Trophoblast cell (in vitro differentiated cells and primary cell): ENCODE measurements around the gene ZBTB20.
A peak's percentile ranks its signal among the peaks of the same experiment; 100 is the strongest.

ENCODE experiments used
- DNase-seq, 2 donors: peaks; one replicate each; pipeline ENCODE4 v3.0.0-alpha.2; 2016
- H2AFZ ChIP-seq: 2 replicates; pipeline ENCODE4 v1.6.1; 2013; ENCODE audit warnings: low read length, moderate library complexity, mild to moderate bottlenecking; ENCODE audit not compliant: insufficient read depth, poor library complexity
- H2AK5ac ChIP-seq: 2 replicates; pipeline ENCODE4 v1.6.1; 2013; ENCODE audit warnings: mild to moderate bottlenecking, low read length
- H2BK120ac ChIP-seq: 2 replicates; pipeline ENCODE4 v1.6.1; 2013; ENCODE audit warnings: low read length, mild to moderate bottlenecking, moderate library complexity; ENCODE audit not compliant: insufficient read depth, poor library complexity
- H2BK12ac ChIP-seq: 2 replicates; pipeline ENCODE4 v1.6.1; 2013; ENCODE audit warnings: mild to moderate bottlenecking, low read length, moderate library complexity
- H2BK5ac ChIP-seq: 2 replicates; pipeline ENCODE4 v1.6.1; 2013; ENCODE audit warnings: low read length, low read depth, moderate library complexity, mild to moderate bottlenecking; ENCODE audit not compliant: poor library complexity
- H3K14ac ChIP-seq: 2 replicates; pipeline ENCODE4 v1.6.1; 2013; ENCODE audit warnings: mild to moderate bottlenecking, low read length
- H3K18ac ChIP-seq: 2 replicates; pipeline ENCODE4 v1.6.1; 2013; ENCODE audit warnings: mild to moderate bottlenecking, low read length
- H3K23ac ChIP-seq: 2 replicates; pipeline ENCODE4 v1.6.1; 2013; ENCODE audit warnings: low read length
- H3K27ac ChIP-seq: 2 replicates; pipeline ENCODE4 v1.5.1; 2013; ENCODE audit warnings: low read depth, mild to moderate bottlenecking, inconsistent platforms, low read length, moderate library complexity
- H3K27me3 ChIP-seq: 2 replicates; pipeline ENCODE4 v1.6.1; 2013; ENCODE audit warnings: inconsistent platforms, mild to moderate bottlenecking, low read length, moderate library complexity; ENCODE audit not compliant: insufficient read depth
- H3K36me3 ChIP-seq, 2 experiments: 1 replicate in 1 of 2; 2 replicates in 1 of 2; pipeline ENCODE4 v1.6.1; 2013; ENCODE audit warnings: low read length in 2 of 2, mild to moderate bottlenecking in 2 of 2, moderate library complexity in 1 of 2; ENCODE audit not compliant: insufficient read depth in 2 of 2, control insufficient read depth in 1 of 2
- H3K4ac ChIP-seq: 2 replicates; pipeline ENCODE4 v1.6.1; 2013; ENCODE audit warnings: low read depth, mild to moderate bottlenecking, low read length, moderate library complexity
- H3K4me1 ChIP-seq, 2 experiments: 1 replicate in 1 of 2; 2 replicates in 1 of 2; pipeline ENCODE4 v1.6.1; 2013; ENCODE audit warnings: low read length in 2 of 2, mild to moderate bottlenecking in 2 of 2, moderate library complexity in 1 of 2; ENCODE audit not compliant: insufficient read depth in 2 of 2, control insufficient read depth in 1 of 2
- H3K4me2 ChIP-seq: 2 replicates; pipeline ENCODE4 v1.6.1; 2013; ENCODE audit warnings: inconsistent platforms, mild to moderate bottlenecking, low read length, moderate library complexity
- H3K4me3 ChIP-seq: 2 replicates; pipeline ENCODE4 v1.5.1; 2013; ENCODE audit warnings: mild to moderate bottlenecking, low read depth, low read length, inconsistent platforms
- H3K79me1 ChIP-seq: one replicate; pipeline ENCODE4 v1.6.1; 2013; ENCODE audit warnings: low read length
- H3K79me2 ChIP-seq: 2 replicates; pipeline ENCODE4 v1.6.1; 2013; ENCODE audit warnings: low read length, mild to moderate bottlenecking; ENCODE audit not compliant: control insufficient read depth, insufficient read depth, poor library complexity
- H3K9ac ChIP-seq: 2 replicates; pipeline ENCODE4 v1.6.1; 2013; ENCODE audit warnings: mild to moderate bottlenecking, low read length
- H3K9me3 ChIP-seq: 2 replicates; pipeline ENCODE4 v1.6.1; 2013; ENCODE audit warnings: low read depth, mild to moderate bottlenecking, control low read depth, inconsistent platforms, low read length; ENCODE audit not compliant: insufficient read depth
- H4K12ac ChIP-seq: 2 replicates; pipeline ENCODE4 v1.6.1; 2013; ENCODE audit warnings: low read depth, mild to moderate bottlenecking, low read length, moderate library complexity
- H4K8ac ChIP-seq: 2 replicates; pipeline ENCODE4 v1.6.1; 2013; ENCODE audit warnings: low read depth, mild to moderate bottlenecking, low read length, moderate library complexity
- H4K91ac ChIP-seq: one replicate; pipeline ENCODE4 v1.6.1; 2013; ENCODE audit warnings: low read depth, mild to moderate bottlenecking, low read length, moderate library complexity
- WGBS: extraction: QIAGEN DNeasy Blood & Tissue Kit; methylation state at CpG from one replicate; pipeline ENCODE4 v1.1.7; 2013; ENCODE audit warnings: missing lambda C conversion rate; ENCODE audit not compliant: insufficient read length, insufficient coverage; ENCODE audit errors: extremely low coverage; 5-methylcytosine and 5-hydroxymethylcytosine counted together

ZBTB20 gene

DNA sequence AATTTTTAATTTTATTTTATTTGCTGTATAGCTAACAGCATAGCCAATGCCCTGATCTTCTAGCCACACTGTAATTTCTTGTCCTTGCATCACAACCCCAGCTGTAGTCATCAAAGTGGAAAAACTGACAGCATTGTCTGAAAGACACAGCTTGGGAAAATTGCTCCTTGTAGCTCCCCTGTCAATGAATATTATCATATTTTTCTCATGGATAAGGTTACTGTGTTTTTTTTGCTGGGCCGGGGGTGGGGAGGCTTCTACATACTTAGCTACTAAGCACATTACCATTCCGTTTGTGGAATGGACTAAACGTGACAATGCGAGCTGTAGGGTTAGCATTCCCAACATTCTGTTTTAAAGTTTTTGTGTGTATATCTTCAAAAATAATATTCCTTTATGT, 472.0 kb downstream of the ZBTB20 start:
- Histone ChIP-seq H3K9ac (no peak overlapping the region), H2AK5ac (no peak overlapping the region), H3K4me2 (no peak overlapping the region), H3K79me1 (no peaks in the 10 kb centered on the region), H3K27ac (no peak overlapping the region), H3K79me2 (no peaks in the 10 kb centered on the region), H3K36me3 (no peaks in the 10 kb centered on the region), H2BK120ac (no peak overlapping the region), H3K14ac (no peak overlapping the region), H4K12ac (no peak overlapping the region), H2BK12ac (no peak overlapping the region), H3K23ac (no peak overlapping the region), H3K9me3 (no peaks in the 10 kb centered on the region), H4K91ac (no peak overlapping the region), H3K4me1 (no peaks in the 10 kb centered on the region), H4K8ac (no peak overlapping the region), H3K27me3 (no peaks in the 10 kb centered on the region), H3K4ac (no peak overlapping the region), H2BK5ac (no peak overlapping the region), H3K4me3 (no peak overlapping the region), H2AFZ (no peak overlapping the region), H3K18ac (no peak overlapping the region)
- no CpG with 5 or more reads among the region's 4 CpGs for WGBS
- DNase-seq: no peak

DNA sequence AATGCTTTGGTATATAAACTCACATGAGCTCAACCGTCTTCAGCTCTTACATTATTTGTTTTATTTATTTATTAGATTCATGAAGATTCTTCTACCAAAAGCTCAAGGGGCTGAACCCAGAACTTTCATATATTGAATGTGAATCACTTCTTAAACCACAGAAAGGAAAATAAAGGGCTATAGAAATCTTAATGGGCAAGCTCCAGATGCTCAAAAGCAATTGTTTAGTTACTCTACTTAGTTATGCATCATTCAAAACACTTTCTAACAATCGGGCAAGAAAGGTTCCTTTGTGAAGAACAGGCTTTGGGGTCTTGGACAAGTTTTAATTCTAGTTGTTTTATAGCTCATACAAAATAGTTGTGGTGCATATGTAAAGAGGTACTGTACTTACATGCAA, 473.1 kb downstream of the ZBTB20 start:
- WGBS: no CpG with 5 or more reads among the region's 2 CpGs
- H3K79me1 ChIP-seq: no peaks in the 10 kb centered on the region

DNA sequence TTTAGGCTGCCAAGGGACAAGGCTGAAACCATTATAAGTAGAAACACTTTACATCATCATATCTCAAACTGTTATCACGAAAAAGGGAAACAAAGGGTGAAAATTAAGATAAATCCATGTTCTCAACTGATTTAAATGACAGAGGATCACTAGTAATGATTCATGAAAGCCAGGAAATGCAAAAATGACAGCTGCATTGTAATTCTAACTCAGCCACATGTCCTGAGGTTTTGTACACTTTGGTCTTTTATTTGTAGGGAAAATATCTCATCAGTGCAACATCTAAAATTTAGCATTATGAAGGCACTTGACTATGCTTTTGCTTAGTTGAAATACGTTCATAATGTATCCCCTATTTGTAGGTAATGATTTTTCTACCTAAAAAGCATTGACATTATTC, 473.6 kb downstream of the ZBTB20 start:
- no peak overlapping the region for H2AFZ ChIP-seq
- H3K79me2 ChIP-seq: no peaks in the 10 kb centered on the region
- H3K23ac ChIP-seq: no peak overlapping the region
- H4K91ac ChIP-seq: no peak overlapping the region
- no peak for DNase-seq
- no peak overlapping the region for H2BK12ac ChIP-seq
- H3K9me3 ChIP-seq: no peaks in the 10 kb centered on the region
- no peak overlapping the region for H2BK5ac ChIP-seq
- H3K79me1 ChIP-seq: no peaks in the 10 kb centered on the region
- H2BK120ac ChIP-seq: no peak overlapping the region
- no peak overlapping the region for H3K27ac ChIP-seq
- H4K12ac ChIP-seq: no peak overlapping the region
- H3K4me1 ChIP-seq: no peaks in the 10 kb centered on the region
- H3K4ac ChIP-seq: no peak overlapping the region
- H3K36me3 ChIP-seq: no peaks in the 10 kb centered on the region
- no peaks in the 10 kb centered on the region for H3K27me3 ChIP-seq
- H3K18ac ChIP-seq: no peak overlapping the region
- no peak overlapping the region for H4K8ac ChIP-seq
- WGBS: no CpG with 5 or more reads among the region's 2 CpGs
- no peak overlapping the region for H3K14ac ChIP-seq
- H3K9ac ChIP-seq: no peak overlapping the region
- no peak overlapping the region for H3K4me2 ChIP-seq
- no peak overlapping the region for H3K4me3 ChIP-seq
- H2AK5ac ChIP-seq: no peak overlapping the region

More for the DNA sequence above, 473.1 kb downstream of the ZBTB20 start:
- no peak overlapping the region for H2AFZ ChIP-seq
- H3K4me1 ChIP-seq: no peaks in the 10 kb centered on the region
- H2BK120ac ChIP-seq: no peak overlapping the region
- H2BK5ac ChIP-seq: no peak overlapping the region
- H3K9ac ChIP-seq: no peak overlapping the region
- no peak overlapping the region for H3K27ac ChIP-seq
- no peak overlapping the region for H4K8ac ChIP-seq
- no peak overlapping the region for H4K12ac ChIP-seq
- H2BK12ac ChIP-seq: no peak overlapping the region
- H3K79me2 ChIP-seq: no peaks in the 10 kb centered on the region
- H3K9me3 ChIP-seq: no peaks in the 10 kb centered on the region
- H3K14ac ChIP-seq: no peak overlapping the region
- H3K18ac ChIP-seq: no peak overlapping the region
- H3K4me2 ChIP-seq: no peak overlapping the region
- H4K91ac ChIP-seq: no peak overlapping the region
- H3K4ac ChIP-seq: no peak overlapping the region
- H3K27me3 ChIP-seq: no peaks in the 10 kb centered on the region
- no peak overlapping the region for H3K23ac ChIP-seq
- H3K4me3 ChIP-seq: no peak overlapping the region
- no peak for DNase-seq
- H3K36me3 ChIP-seq: no peaks in the 10 kb centered on the region
- H2AK5ac ChIP-seq: no peak overlapping the region

DNA sequence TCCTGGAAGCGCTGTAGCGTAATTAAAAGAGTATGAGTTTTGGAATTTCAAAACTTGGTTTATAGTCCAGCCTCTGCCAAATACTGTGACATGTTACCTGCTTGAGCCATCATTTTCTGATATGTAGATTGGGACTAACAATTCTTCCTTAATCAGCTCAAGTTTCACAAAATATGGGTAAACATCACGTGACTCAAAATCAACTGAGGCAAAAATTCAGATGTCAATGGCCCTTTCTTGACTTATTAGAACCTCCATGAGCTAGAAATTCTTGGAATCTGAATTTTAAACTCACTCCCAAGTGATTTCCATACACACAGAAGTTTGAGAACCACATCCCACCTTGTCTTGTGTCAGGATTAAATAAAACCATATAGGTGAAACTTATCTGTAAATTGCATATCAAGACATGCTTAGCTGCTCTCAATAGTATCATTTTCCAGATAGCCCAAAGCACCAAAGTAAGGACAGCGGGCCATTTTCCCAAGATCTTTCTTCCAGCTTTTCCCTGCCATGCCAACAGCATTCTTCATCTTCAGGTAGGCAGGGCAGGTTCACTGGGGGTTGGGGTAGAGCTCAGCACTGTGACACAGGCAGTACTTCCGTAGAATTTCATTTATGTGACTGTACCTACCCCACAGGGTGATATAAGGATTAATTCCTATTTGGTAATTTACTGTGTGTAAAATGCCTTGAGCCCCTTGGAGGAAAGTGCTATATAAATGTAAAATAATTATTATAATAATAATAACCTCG, 474.2 kb downstream of the ZBTB20 start:
- no peak overlapping the region for H3K4ac ChIP-seq
- no peak overlapping the region for H3K14ac ChIP-seq

More for the DNA sequence above, 474.2 kb downstream of the ZBTB20 start:
- Histone ChIP-seq H3K9me3 (no peaks in the 10 kb centered on the region), H3K79me1 (no peaks in the 10 kb centered on the region), H3K9ac (no peak overlapping the region), H3K4me2 (no peak overlapping the region), H2AFZ (no peak overlapping the region), H4K8ac (no peak overlapping the region), H2BK120ac (no peak overlapping the region), H3K79me2 (no peaks in the 10 kb centered on the region), H3K18ac (no peak overlapping the region), H3K4me1 (no peaks in the 10 kb centered on the region), H2BK12ac (peak overlapping the region; percentile 84), H4K12ac (no peak overlapping the region), H2BK5ac (no peak overlapping the region), H3K27ac (no peak overlapping the region), H3K27me3 (no peaks in the 10 kb centered on the region), H2AK5ac (no peak overlapping the region), H3K23ac (no peak overlapping the region), H3K4me3 (no peak overlapping the region), H3K36me3 (no peaks in the 10 kb centered on the region), H4K91ac (no peak overlapping the region)
- DNase-seq: no peak
- no CpG with 5 or more reads among the region's 6 CpGs for WGBS
